ENCODE measurements around the gene NUP85. TPM values are rescaled to one million over a fixed set of nuclear protein-coding genes. Genes with fewer than 3 reads are reported as not detected.
"Not testable (repeated sequence)": the region's sequence is repeated elsewhere in the genome, so short reads cannot be mapped to it uniquely, and the experiment has no call there.

Gene NUP85
- total RNA-seq, 1 donor from 2014 or later, result 83.9 TPM

DNA sequence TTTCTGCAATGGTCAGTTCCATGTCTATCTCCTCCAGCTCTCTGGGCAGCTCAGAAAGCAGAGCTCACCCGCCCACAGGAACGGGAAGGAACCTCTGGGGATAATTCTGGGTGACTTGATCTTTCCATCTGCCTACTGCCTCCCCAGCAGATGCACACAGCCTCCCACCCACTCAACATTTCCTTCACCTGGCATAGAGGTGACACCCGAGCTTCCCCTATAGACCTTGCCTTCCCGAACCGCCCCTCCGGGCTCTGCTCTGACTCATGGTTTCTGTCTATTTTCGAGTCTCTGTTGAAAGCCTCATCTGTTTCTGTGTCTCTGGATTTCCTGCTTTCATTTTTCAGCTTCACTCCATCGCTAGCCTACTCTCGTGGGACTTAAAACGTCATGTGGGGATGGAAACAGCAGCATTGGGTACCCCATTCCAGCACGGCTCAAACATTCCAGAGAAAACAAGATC lies 44.6 kb downstream of the NUP85 start:
- peaks cover 2% of the 10 kb centered on the region for H3K27me3 Mint-ChIP-seq (ENCODE audit: unreplicated experiment)
- H3K4me3 Mint-ChIP-seq (ENCODE audit: unreplicated experiment), result peak overlapping the region; percentile 11
- peaks cover 18% of the 10 kb centered on the region for H3K36me3 Mint-ChIP-seq (ENCODE audit: low read depth, unreplicated experiment)
- no peaks in the 10 kb centered on the region for H3K9me3 Mint-ChIP-seq (ENCODE audit: unreplicated experiment)
- TF ChIP-seq, protein P1, sequence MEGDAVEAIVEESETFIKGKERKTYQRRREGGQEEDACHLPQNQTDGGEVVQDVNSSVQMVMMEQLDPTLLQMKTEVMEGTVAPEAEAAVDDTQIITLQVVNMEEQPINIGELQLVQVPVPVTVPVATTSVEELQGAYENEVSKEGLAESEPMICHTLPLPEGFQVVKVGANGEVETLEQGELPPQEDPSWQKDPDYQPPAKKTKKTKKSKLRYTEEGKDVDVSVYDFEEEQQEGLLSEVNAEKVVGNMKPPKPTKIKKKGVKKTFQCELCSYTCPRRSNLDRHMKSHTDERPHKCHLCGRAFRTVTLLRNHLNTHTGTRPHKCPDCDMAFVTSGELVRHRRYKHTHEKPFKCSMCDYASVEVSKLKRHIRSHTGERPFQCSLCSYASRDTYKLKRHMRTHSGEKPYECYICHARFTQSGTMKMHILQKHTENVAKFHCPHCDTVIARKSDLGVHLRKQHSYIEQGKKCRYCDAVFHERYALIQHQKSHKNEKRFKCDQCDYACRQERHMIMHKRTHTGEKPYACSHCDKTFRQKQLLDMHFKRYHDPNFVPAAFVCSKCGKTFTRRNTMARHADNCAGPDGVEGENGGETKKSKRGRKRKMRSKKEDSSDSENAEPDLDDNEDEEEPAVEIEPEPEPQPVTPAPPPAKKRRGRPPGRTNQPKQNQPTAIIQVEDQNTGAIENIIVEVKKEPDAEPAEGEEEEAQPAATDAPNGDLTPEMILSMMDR (IDR thresholded peaks at IDR 0.05; ENCODE audit: unreplicated experiment), result no peak
- H3K27ac Mint-ChIP-seq (ENCODE audit: unreplicated experiment), result no peak overlapping the region
- peaks cover 9% of the 10 kb centered on the region for H3K4me1 Mint-ChIP-seq (ENCODE audit: unreplicated experiment)
- DNase-seq (ENCODE audit: low spot score), result no peak

DNA sequence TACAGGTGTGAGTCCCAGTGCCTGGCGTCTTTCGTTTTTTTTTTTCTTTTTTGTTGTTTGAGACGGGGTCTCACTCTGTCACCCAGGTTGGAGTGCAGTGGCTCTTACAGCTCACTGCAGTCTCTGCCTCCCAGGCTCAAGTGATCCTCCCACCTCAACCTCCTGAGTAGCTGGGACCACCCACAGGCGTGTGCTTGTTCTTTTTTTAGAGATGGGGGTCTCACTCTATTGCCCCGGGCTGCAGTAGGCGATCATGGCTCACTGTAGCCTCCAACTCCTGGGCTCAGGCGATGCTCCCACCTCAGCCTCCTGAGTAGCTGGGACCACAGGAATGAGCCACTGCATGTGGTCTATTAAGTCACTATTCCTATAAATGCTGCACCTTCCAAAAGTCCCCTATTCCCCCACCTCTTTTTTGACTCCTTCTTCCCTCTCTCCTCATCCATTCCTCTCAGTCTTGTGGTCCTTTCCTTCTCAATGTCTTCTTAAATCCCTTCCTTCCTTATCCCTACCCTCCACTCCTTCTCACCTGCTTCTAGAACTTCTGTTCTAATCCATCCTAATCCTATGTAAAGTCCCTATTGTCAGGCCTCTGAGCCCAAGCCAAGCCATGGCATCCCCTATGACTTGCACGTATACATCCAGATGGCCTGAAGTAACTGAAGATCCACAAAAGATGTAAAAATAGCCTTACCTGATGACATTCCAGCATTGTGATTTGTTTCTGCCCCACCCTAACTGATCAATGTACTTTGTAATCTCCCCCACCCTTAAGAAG lies 46.7 kb downstream of the NUP85 start:
- DNase-seq (ENCODE audit: low spot score), result no peak
- TF ChIP-seq, protein P1 (IDR thresholded peaks at IDR 0.05; ENCODE audit: unreplicated experiment), result no peak
- no peak overlapping the region for H3K4me3 Mint-ChIP-seq (ENCODE audit: unreplicated experiment)
- H3K36me3 Mint-ChIP-seq (ENCODE audit: low read depth, unreplicated experiment), result peaks cover 6% of the 10 kb centered on the region
- peaks cover 2% of the 10 kb centered on the region for H3K27me3 Mint-ChIP-seq (ENCODE audit: unreplicated experiment)
- peaks cover 28% of the 10 kb centered on the region for H3K4me1 Mint-ChIP-seq (ENCODE audit: unreplicated experiment)
- H3K27ac Mint-ChIP-seq (ENCODE audit: unreplicated experiment), result no peak overlapping the region
- H3K9me3 Mint-ChIP-seq (ENCODE audit: unreplicated experiment), result no peaks in the 10 kb centered on the region

DNA sequence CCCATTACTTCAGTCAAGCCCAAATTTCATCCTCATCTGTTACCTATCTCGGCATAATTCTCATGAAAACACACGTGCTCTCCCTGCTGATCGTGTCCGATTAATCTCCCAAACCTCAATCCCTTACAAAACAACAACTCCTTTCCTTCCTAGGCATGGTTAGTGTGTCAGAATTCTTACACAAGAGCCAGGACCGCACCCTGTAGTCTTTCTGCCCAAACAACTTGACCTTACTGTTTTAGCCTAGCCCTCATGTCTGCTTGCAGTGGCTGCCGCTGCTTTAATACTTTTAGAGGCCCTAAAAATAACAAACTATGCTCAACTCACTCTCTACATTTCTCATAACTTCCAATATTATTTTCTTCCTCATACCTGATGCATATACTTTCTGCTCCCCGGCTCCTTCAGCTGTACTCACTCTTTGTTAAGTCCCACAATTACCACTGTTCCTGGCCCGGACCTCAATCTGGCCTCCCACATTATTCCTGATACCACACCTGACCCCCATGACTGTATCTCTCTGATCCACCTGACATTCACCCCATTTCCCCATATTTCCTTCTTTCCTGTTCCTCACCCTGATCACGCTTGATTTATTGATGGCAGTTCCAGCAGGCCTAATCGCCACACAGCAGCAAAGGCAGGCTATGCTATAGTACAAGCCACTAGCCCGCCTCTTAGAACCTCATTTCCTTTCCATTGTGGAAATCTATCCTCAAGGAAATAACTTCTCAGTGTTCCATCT lies 50.6 kb downstream of the NUP85 start:
- not testable (repeated sequence) for DNase-seq (ENCODE audit: low spot score); H3K9me3 Mint-ChIP-seq (ENCODE audit: unreplicated experiment); H3K36me3 Mint-ChIP-seq (ENCODE audit: low read depth, unreplicated experiment)
- peak overlapping the region; percentile 26 for H3K4me3 Mint-ChIP-seq (ENCODE audit: unreplicated experiment)
- peak overlapping the region; percentile 88 for H3K27ac Mint-ChIP-seq (ENCODE audit: unreplicated experiment)
- H3K4me1 Mint-ChIP-seq (ENCODE audit: unreplicated experiment), result peaks cover 45% of the 10 kb centered on the region
- peaks cover 12% of the 10 kb centered on the region for H3K27me3 Mint-ChIP-seq (ENCODE audit: unreplicated experiment)

DNA sequence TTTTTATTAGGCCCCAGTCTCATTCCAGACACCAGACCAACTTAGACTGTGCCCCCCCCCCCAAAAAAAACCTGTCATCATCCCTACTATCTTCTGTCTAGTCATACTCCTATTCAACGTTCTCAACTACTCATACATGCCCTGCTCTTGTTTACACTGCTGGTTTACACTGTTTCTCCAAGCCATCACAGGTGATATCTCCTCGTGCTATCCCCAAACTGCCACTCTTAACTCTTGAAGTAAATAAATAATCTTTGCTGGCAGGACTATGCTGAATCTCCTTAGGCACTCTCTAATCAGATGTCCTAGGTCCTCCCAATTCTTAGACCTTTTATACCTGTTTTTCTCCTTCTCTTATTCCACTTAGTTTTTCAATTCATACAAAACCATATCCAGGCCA lies 51.7 kb downstream of the NUP85 start:
- DNase-seq (ENCODE audit: low spot score), result not testable (repeated sequence)

DNA sequence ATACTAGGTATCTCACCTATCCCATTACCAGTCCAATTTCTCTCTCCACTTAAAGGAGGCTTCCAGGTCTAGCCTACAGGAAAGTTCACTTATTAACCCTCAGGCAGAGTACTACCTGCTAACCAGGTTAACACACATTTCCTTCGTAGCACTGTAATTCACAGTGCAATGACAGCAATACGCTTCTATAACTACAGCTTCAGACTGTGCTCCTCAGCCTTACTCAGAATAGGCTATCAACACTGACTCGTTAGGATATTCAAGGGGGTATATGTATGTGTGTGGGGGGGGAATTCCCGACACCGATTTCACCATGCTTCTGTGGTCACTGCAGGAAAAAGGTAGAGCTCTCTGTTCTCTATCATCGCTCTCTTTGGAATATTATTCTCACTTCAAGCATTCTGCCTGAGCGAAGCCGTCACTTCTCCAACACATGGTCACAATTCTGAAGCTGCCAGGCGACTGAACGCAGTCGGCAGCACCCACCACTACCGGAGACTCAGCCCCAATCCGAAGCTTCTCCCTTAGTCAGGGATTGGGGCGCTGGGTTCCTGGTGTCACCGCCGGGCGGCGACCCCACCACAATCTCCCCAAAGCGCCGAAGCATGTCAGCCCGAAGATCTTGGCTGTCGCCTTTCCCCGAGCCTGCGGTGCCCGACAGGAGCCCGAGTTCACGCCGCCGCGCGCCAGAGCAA lies 55.3 kb downstream of the NUP85 start:
- TF ChIP-seq, protein P1 (IDR thresholded peaks at IDR 0.05; ENCODE audit: unreplicated experiment), result no peak
- no peak for DNase-seq (ENCODE audit: low spot score)

More for the DNA sequence above, 51.7 kb downstream of the NUP85 start:
- Mint-ChIP-seq H3K27ac (ENCODE audit: unreplicated experiment) (peak overlapping the region; percentile 75), H3K4me1 (ENCODE audit: unreplicated experiment) (peaks cover 47% of the 10 kb centered on the region), H3K27me3 (ENCODE audit: unreplicated experiment) (peaks cover 12% of the 10 kb centered on the region)
- H3K9me3 Mint-ChIP-seq (ENCODE audit: unreplicated experiment); H3K36me3 Mint-ChIP-seq (ENCODE audit: low read depth, unreplicated experiment); H3K4me3 Mint-ChIP-seq (ENCODE audit: unreplicated experiment): not testable (repeated sequence)

More for the DNA sequence above, 55.3 kb downstream of the NUP85 start:
- Mint-ChIP-seq H3K4me3 (ENCODE audit: unreplicated experiment) (peak overlapping the region; percentile 98), H3K4me1 (ENCODE audit: unreplicated experiment) (peaks cover 56% of the 10 kb centered on the region), H3K36me3 (ENCODE audit: low read depth, unreplicated experiment) (no peaks in the 10 kb centered on the region), H3K27me3 (ENCODE audit: unreplicated experiment) (peaks cover 15% of the 10 kb centered on the region), H3K9me3 (ENCODE audit: unreplicated experiment) (no peaks in the 10 kb centered on the region), H3K27ac (ENCODE audit: unreplicated experiment) (peak overlapping the region; percentile 99)

Measured in endothelial cell (in vitro differentiated cells).